Measurements from ENCODE around the gene CNN2.

DNA sequence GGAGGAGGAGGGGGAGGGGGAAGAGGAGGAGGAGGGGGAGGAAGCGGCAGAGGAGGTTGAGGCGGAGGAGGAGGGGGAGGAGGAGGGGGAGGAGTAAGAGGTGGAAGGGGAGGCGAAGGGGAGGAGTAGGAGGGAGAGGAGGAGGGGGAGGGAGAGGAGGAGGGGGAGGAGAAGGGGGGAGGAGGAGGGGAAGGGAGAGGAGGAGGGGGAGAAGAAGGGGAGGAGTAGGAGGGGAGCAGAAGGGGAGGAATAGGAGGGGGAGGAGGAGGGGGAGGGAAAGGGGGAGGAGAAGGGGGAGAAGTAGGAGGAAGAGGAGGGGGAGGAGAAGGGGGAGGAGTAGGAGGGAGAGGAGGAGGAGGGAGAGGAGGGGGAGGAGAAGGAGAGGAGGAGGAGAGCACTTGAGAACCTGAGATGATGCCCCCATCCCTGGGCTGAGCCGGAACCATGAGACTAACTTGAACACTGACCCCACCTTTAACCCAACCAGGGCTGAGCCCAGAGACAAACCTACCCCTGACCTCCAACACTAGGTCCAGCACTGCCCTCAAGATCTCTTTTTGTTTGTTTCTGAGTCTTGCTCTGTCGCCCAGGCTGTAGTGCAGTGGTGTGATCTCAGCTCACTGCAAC is 26.1 kb downstream of the CNN2 start:
- TF ChIP-seq, protein P1, sequence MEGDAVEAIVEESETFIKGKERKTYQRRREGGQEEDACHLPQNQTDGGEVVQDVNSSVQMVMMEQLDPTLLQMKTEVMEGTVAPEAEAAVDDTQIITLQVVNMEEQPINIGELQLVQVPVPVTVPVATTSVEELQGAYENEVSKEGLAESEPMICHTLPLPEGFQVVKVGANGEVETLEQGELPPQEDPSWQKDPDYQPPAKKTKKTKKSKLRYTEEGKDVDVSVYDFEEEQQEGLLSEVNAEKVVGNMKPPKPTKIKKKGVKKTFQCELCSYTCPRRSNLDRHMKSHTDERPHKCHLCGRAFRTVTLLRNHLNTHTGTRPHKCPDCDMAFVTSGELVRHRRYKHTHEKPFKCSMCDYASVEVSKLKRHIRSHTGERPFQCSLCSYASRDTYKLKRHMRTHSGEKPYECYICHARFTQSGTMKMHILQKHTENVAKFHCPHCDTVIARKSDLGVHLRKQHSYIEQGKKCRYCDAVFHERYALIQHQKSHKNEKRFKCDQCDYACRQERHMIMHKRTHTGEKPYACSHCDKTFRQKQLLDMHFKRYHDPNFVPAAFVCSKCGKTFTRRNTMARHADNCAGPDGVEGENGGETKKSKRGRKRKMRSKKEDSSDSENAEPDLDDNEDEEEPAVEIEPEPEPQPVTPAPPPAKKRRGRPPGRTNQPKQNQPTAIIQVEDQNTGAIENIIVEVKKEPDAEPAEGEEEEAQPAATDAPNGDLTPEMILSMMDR (IDR thresholded peaks at IDR 0.05; ENCODE audit: insufficient read depth, low read length): no peak
- TF ChIP-seq POLR2AphosphoS5 (IDR thresholded peaks at IDR 0.05; ENCODE audit: low read depth) (no peak), SPI1 (IDR thresholded peaks at IDR 0.05; ENCODE audit: borderline replicate concordance, low read depth) (no peak)
- TF ChIP-seq, protein P2, sequence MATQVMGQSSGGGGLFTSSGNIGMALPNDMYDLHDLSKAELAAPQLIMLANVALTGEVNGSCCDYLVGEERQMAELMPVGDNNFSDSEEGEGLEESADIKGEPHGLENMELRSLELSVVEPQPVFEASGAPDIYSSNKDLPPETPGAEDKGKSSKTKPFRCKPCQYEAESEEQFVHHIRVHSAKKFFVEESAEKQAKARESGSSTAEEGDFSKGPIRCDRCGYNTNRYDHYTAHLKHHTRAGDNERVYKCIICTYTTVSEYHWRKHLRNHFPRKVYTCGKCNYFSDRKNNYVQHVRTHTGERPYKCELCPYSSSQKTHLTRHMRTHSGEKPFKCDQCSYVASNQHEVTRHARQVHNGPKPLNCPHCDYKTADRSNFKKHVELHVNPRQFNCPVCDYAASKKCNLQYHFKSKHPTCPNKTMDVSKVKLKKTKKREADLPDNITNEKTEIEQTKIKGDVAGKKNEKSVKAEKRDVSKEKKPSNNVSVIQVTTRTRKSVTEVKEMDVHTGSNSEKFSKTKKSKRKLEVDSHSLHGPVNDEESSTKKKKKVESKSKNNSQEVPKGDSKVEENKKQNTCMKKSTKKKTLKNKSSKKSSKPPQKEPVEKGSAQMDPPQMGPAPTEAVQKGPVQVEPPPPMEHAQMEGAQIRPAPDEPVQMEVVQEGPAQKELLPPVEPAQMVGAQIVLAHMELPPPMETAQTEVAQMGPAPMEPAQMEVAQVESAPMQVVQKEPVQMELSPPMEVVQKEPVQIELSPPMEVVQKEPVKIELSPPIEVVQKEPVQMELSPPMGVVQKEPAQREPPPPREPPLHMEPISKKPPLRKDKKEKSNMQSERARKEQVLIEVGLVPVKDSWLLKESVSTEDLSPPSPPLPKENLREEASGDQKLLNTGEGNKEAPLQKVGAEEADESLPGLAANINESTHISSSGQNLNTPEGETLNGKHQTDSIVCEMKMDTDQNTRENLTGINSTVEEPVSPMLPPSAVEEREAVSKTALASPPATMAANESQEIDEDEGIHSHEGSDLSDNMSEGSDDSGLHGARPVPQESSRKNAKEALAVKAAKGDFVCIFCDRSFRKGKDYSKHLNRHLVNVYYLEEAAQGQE (IDR thresholded peaks at IDR 0.05; ENCODE audit: insufficient replicate concordance, low read depth): no peak

Data from HL-60 (cell line).